GM23338 (cell line): ENCODE measurements around the gene PRC1.

Experiments
- EZH2 ChIP-seq: fragments of 200-600 bp; sonication (generic); IDR thresholded peaks from one replicate; pipeline ENCODE4 v1.8.0; 2017; ENCODE audit warnings: antibody characterized with exemption, mild to moderate bottlenecking, low read depth; ENCODE audit not compliant: unreplicated experiment
- EZH2phosphoT487 ChIP-seq: fragments of 200-600 bp; sonication (generic); IDR thresholded peaks from one replicate; pipeline ENCODE4 v1.8.1; 2018; ENCODE audit warnings: antibody characterized with exemption; ENCODE audit not compliant: unreplicated experiment
- POLR2AphosphoS5 ChIP-seq: IDR thresholded peaks from 2 replicates; pipeline ENCODE4 v1.6.1; 2016; ENCODE audit warnings: antibody characterized with exemption, low read depth
- STAT1 ChIP-seq: IDR thresholded peaks from one replicate; pipeline ENCODE4 v1.6.1; 2016; ENCODE audit warnings: antibody characterized with exemption; ENCODE audit not compliant: unreplicated experiment
- ZNF114 ChIP-seq: fragments of 250-450 bp; sonication (Bioruptor Pico); IDR thresholded peaks from 2 replicates; pipeline ENCODE4 v1.5.0; 2020; ENCODE audit warnings: mild to moderate bottlenecking, moderate library complexity
- TF ChIP-seq, protein P1 (sequence below): IDR thresholded peaks from one replicate; pipeline ENCODE4 v1.6.1; 2018; ENCODE audit warnings: antibody characterized with exemption; ENCODE audit not compliant: unreplicated experiment
- TF ChIP-seq, protein P2 (sequence below), 2 experiments: fragments of 200-600 bp in 1 of 2; sonication (generic) in 1 of 2; conservative IDR thresholded peaks; 2 replicates each; pipeline versions ENCODE4 v1.5.1 to v1.6.1; 2016 to 2017; ENCODE audit warnings: antibody characterized with exemption in 2 of 2, low read depth in 2 of 2, mild to moderate bottlenecking in 2 of 2, moderate library complexity in 1 of 2

DNA sequence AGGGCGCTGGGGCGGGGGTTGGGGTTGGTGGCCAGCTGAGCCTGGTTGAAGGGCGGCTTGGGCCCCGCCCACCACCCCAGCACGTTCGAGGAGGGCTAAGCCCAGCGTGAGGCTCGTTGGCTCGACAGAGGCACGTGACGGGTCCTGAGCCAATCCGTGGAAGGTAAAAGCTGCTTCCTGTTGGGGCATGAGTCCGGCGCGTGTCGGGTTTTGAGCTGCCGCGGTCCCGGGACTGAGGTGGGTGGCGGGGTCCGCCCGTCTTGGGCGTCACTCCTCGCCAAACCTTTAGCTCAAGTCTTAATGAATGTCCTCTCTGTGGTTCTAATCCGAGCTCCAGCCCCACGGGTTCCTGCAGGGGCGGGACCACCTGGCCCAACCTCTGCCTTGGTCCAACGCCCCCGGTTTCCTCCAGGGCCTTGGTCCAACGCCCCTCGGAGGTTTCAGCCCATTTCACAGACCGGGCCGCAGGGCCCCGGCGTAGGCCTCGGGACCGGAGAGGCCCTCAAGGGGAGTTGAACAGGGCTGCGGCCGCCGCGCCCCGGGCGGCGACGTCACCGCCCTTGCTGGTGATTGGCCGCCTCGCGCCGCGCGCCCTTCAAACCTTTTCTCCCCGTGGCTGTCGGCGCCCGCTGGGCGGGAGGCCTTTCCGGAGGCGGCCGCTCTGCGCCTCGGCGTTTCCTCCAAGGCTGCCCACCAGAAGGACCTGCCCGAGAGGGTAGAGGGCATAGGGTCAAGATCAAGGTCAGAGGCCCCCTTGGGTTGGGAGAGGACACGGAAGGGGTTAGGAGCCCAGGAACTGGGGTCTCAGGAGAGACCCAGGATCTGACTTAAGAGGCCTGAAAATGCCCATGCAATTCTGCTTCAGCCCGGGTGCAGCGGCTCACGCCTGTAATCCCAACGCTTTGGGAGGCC is 39.4 kb downstream of the PRC1 start, which contains the start of gene RCCD1:
- TF ChIP-seq, protein P1, sequence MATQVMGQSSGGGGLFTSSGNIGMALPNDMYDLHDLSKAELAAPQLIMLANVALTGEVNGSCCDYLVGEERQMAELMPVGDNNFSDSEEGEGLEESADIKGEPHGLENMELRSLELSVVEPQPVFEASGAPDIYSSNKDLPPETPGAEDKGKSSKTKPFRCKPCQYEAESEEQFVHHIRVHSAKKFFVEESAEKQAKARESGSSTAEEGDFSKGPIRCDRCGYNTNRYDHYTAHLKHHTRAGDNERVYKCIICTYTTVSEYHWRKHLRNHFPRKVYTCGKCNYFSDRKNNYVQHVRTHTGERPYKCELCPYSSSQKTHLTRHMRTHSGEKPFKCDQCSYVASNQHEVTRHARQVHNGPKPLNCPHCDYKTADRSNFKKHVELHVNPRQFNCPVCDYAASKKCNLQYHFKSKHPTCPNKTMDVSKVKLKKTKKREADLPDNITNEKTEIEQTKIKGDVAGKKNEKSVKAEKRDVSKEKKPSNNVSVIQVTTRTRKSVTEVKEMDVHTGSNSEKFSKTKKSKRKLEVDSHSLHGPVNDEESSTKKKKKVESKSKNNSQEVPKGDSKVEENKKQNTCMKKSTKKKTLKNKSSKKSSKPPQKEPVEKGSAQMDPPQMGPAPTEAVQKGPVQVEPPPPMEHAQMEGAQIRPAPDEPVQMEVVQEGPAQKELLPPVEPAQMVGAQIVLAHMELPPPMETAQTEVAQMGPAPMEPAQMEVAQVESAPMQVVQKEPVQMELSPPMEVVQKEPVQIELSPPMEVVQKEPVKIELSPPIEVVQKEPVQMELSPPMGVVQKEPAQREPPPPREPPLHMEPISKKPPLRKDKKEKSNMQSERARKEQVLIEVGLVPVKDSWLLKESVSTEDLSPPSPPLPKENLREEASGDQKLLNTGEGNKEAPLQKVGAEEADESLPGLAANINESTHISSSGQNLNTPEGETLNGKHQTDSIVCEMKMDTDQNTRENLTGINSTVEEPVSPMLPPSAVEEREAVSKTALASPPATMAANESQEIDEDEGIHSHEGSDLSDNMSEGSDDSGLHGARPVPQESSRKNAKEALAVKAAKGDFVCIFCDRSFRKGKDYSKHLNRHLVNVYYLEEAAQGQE = no peak
- TF ChIP-seq, protein P2, sequence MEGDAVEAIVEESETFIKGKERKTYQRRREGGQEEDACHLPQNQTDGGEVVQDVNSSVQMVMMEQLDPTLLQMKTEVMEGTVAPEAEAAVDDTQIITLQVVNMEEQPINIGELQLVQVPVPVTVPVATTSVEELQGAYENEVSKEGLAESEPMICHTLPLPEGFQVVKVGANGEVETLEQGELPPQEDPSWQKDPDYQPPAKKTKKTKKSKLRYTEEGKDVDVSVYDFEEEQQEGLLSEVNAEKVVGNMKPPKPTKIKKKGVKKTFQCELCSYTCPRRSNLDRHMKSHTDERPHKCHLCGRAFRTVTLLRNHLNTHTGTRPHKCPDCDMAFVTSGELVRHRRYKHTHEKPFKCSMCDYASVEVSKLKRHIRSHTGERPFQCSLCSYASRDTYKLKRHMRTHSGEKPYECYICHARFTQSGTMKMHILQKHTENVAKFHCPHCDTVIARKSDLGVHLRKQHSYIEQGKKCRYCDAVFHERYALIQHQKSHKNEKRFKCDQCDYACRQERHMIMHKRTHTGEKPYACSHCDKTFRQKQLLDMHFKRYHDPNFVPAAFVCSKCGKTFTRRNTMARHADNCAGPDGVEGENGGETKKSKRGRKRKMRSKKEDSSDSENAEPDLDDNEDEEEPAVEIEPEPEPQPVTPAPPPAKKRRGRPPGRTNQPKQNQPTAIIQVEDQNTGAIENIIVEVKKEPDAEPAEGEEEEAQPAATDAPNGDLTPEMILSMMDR (conservative IDR thresholded peaks at IDR 0.05; ENCODE audit: low read depth in 2 of 2) = no peak
- TF ChIP-seq POLR2AphosphoS5 = peak; percentile 75
- TF ChIP-seq ZNF114 (CRISPR knock-in tag) = no peak
- TF ChIP-seq EZH2 = no peak
- no peak for TF ChIP-seq STAT1
- no peak for TF ChIP-seq EZH2phosphoT487
